H9 (cell line): ENCODE measurements around the gene TGFBR3L. TPM values are rescaled to one million over a fixed set of nuclear protein-coding genes. Genes with fewer than 3 reads are reported as not detected.

Experiments used
- DNase-seq: peaks from one replicate; pipeline ENCODE4 v3.0.0-alpha.2; 2017
- H2AFZ ChIP-seq: one replicate; pipeline ENCODE4 v1.6.1; 2013; ENCODE audit warnings: mild to moderate bottlenecking, low read length, control low read depth, moderate library complexity
- H2AK5ac ChIP-seq: 2 replicates; pipeline ENCODE4 v1.6.1; 2013; ENCODE audit warnings: low read length, control low read depth, mixed read lengths; ENCODE audit not compliant: insufficient read length
- H2BK120ac ChIP-seq: one replicate; pipeline ENCODE4 v1.6.1; 2013; ENCODE audit warnings: low read depth, mild to moderate bottlenecking, low read length, control low read depth, inconsistent platforms; ENCODE audit not compliant: poor library complexity, severe bottlenecking
- H2BK12ac ChIP-seq: 2 replicates; pipeline ENCODE4 v1.6.1; 2013; ENCODE audit warnings: low read length, control low read depth, mixed read lengths, low read depth; ENCODE audit not compliant: insufficient read length
- H2BK15ac ChIP-seq: 2 replicates; pipeline ENCODE4 v1.6.1; 2013; ENCODE audit warnings: low read depth, low read length, control low read depth
- H2BK20ac ChIP-seq: one replicate; pipeline ENCODE4 v1.6.1; 2013; ENCODE audit warnings: low read depth, mild to moderate bottlenecking, low read length, control low read depth, inconsistent platforms; ENCODE audit not compliant: poor library complexity, severe bottlenecking
- H2BK5ac ChIP-seq: 2 replicates; pipeline ENCODE4 v1.6.1; 2013; ENCODE audit warnings: low read length, control low read depth, mixed read lengths; ENCODE audit not compliant: insufficient read length
- H3K14ac ChIP-seq: 2 replicates; pipeline ENCODE4 v1.6.1; 2013; ENCODE audit warnings: low read length, control low read depth; ENCODE audit not compliant: insufficient read depth
- H3K18ac ChIP-seq: 2 replicates; pipeline ENCODE4 v1.6.1; 2013; ENCODE audit warnings: low read depth, mild to moderate bottlenecking, mixed read lengths, low read length, control low read depth; ENCODE audit not compliant: insufficient read length
- H3K23ac ChIP-seq: 2 replicates; pipeline ENCODE4 v1.6.1; 2013; ENCODE audit warnings: low read length, control low read depth, mixed read lengths, low read depth; ENCODE audit not compliant: insufficient read length
- H3K23me2 ChIP-seq: 2 replicates; pipeline ENCODE4 v1.6.1; 2013; ENCODE audit warnings: low read depth, mild to moderate bottlenecking, mixed read lengths, low read length, control low read depth; ENCODE audit not compliant: insufficient read length, poor library complexity, severe bottlenecking
- H3K27ac ChIP-seq: 2 replicates; pipeline ENCODE4 v1.5.1; 2013; ENCODE audit warnings: low read length, control low read depth, mixed read lengths, low read depth; ENCODE audit not compliant: insufficient read length
- H3K27me3 ChIP-seq: 2 replicates; pipeline ENCODE4 v1.6.1; 2013; ENCODE audit warnings: low read length, control low read depth, inconsistent platforms; ENCODE audit not compliant: insufficient read depth
- H3K4ac ChIP-seq: 2 replicates; pipeline ENCODE4 v1.6.1; 2013; ENCODE audit warnings: low read depth, mild to moderate bottlenecking, control low read depth, inconsistent platforms, low read length, moderate library complexity
- H3K4me1 ChIP-seq: 2 replicates; pipeline ENCODE4 v1.6.1; 2013; ENCODE audit warnings: low read length, control low read depth, inconsistent platforms; ENCODE audit not compliant: insufficient read depth
- H3K4me2 ChIP-seq: 2 replicates; pipeline ENCODE4 v1.6.1; 2013; ENCODE audit warnings: low read length, control low read depth, mixed read lengths; ENCODE audit not compliant: insufficient read length, insufficient read depth
- H3K56ac ChIP-seq: 2 replicates; pipeline ENCODE4 v1.6.1; 2013; ENCODE audit warnings: low read depth, mild to moderate bottlenecking, mixed read lengths, low read length, control low read depth; ENCODE audit not compliant: insufficient read length
- H3K79me1 ChIP-seq: 2 replicates; pipeline ENCODE4 v1.6.1; 2013; ENCODE audit warnings: low read depth, mild to moderate bottlenecking, moderate library complexity, low read length, control low read depth, inconsistent platforms; ENCODE audit not compliant: insufficient read depth, poor library complexity, severe bottlenecking
- H3K79me2 ChIP-seq: 2 replicates; pipeline ENCODE4 v1.6.1; 2013; ENCODE audit warnings: low read length, control low read depth, inconsistent platforms; ENCODE audit not compliant: insufficient read depth
- H3K9ac ChIP-seq: 2 replicates; pipeline ENCODE4 v1.6.1; 2013; ENCODE audit warnings: low read length, control low read depth, mixed read lengths; ENCODE audit not compliant: insufficient read length; ENCODE audit errors: extremely low read depth
- H3K9me3 ChIP-seq: one replicate; pipeline ENCODE4 v1.6.1; 2013; ENCODE audit warnings: low read depth, low read length, inconsistent platforms; ENCODE audit not compliant: control insufficient read depth
- H3T11ph ChIP-seq: one replicate; pipeline ENCODE4 v1.6.1; 2013; ENCODE audit warnings: mild to moderate bottlenecking, low read length, control low read depth, inconsistent platforms
- H4K20me1 ChIP-seq: one replicate; pipeline ENCODE4 v1.6.1; 2013; ENCODE audit not compliant: control insufficient read depth, insufficient read length, insufficient read depth
- H4K5ac ChIP-seq: 2 replicates; pipeline ENCODE4 v1.6.1; 2013; ENCODE audit warnings: low read depth, mild to moderate bottlenecking, mixed read lengths, low read length, control low read depth; ENCODE audit not compliant: insufficient read length
- H4K8ac ChIP-seq: replicated peaks from 2 replicates; pipeline ENCODE4 v1.6.1; 2013; ENCODE audit warnings: low read length, control low read depth, mixed read lengths, low read depth; ENCODE audit not compliant: insufficient read length
- H4K91ac ChIP-seq: 2 replicates; pipeline ENCODE4 v1.6.1; 2013; ENCODE audit warnings: low read depth, mild to moderate bottlenecking, moderate library complexity, mixed read lengths, low read length, control low read depth; ENCODE audit not compliant: insufficient read length
- H3K27ac Mint-ChIP-seq, 3 experiments: 2 replicates in 2 of 3; 3 replicates in 1 of 3; pipeline ENCODE4 v1.8.0; 2020 to 2021; ENCODE audit warnings: mixed read lengths in 3 of 3, mild to moderate bottlenecking in 1 of 3, moderate library complexity in 1 of 3
- H3K27me3 Mint-ChIP-seq: 2 replicates; pipeline ENCODE4 v1.8.0; 2021; ENCODE audit warnings: low read depth, mild to moderate bottlenecking, moderate library complexity, mixed read lengths
- H3K36me3 Mint-ChIP-seq, 3 experiments: 2 replicates in 2 of 3; 3 replicates in 1 of 3; pipeline ENCODE4 v1.8.0; 2020 to 2021; ENCODE audit warnings: low read depth in 3 of 3, mixed read lengths in 3 of 3; ENCODE audit not compliant: insufficient read depth in 1 of 3
- H3K4me1 Mint-ChIP-seq, 2 experiments: 2 replicates each; pipeline ENCODE4 v1.8.0; 2020; ENCODE audit warnings: mixed read lengths in 2 of 2
- H3K4me3 Mint-ChIP-seq, 2 experiments: 2 replicates in 1 of 2; 3 replicates in 1 of 2; pipeline ENCODE4 v1.8.0; 2020 to 2021; ENCODE audit warnings: mild to moderate bottlenecking in 2 of 2, mixed read lengths in 2 of 2, moderate library complexity in 1 of 2
- H3K9me3 Mint-ChIP-seq, 2 experiments: 2 replicates in 1 of 2; 3 replicates in 1 of 2; pipeline ENCODE4 v1.8.0; 2020; ENCODE audit warnings: mild to moderate bottlenecking in 2 of 2, mixed read lengths in 2 of 2, moderate library complexity in 1 of 2
- CTCF ChIP-seq: fragments of 200-600 bp; sonication (generic); conservative IDR thresholded peaks from 3 replicates; pipeline ENCODE4 v1.8.0; 2021; ENCODE audit warnings: antibody characterized with exemption, mild to moderate bottlenecking
- WGBS: extraction: QIAGEN DNeasy Blood & Tissue Kit; methylation state at CpG from one replicate; pipeline ENCODE4 v1.1.7; 2013; ENCODE audit warnings: missing lambda C conversion rate, low lambda C conversion rate, mixed read lengths; ENCODE audit not compliant: insufficient read length; ENCODE audit errors: extremely low coverage; 5-methylcytosine and 5-hydroxymethylcytosine counted together
- total RNA-seq: library from RNA; stranded (reverse); gene quantifications from 2 replicates; pipeline ENCODE4 v1.2.1, GENCODE V29; 2021

TGFBR3L gene
- total RNA-seq, 1 experiment from 2014 or later: 5.5 TPM

- peak overlapping the region in 1 of 3 experiments; percentile 91; a peak in 1 of 7 replicates for H3K27ac Mint-ChIP-seq
Measured at GRCh38 chr19:7953060-7953459, 38.4 kb downstream of the TGFBR3L start.

More at GRCh38 chr19:7953060-7953459, 38.4 kb downstream of the TGFBR3L start:
- H3K79me2 ChIP-seq: no peaks in the 10 kb centered on the region
- WGBS: no CpG with 5 or more reads among the region's 3 CpGs
- no peaks in the 10 kb centered on the region; the same call in 1 of the 2 replicates for H3K4me1 ChIP-seq
- H4K5ac ChIP-seq: no peak overlapping the region
- H3K27me3 ChIP-seq: no peaks in the 10 kb centered on the region
- H3K4me2 ChIP-seq: no peak overlapping the region
- no peak overlapping the region for H4K8ac ChIP-seq
- peaks cover under 1 to 8% (median 4%) of the 10 kb centered on the region in 3 experiments; a peak in 5 of 7 replicates for H3K36me3 Mint-ChIP-seq
- no peak overlapping the region for H2BK20ac ChIP-seq
- H4K91ac ChIP-seq: no peak overlapping the region
- no peaks in the 10 kb centered on the region; a peak in 2 of 5 replicates for H3K9me3 Mint-ChIP-seq
- H3K4me3 Mint-ChIP-seq: no peak overlapping the region
- no peaks in the 10 kb centered on the region for H3K9me3 ChIP-seq
- H3K14ac ChIP-seq: no peak overlapping the region
- no peak for DNase-seq
- no peak overlapping the region for H3K4ac ChIP-seq
- H3K79me1 ChIP-seq: no peaks in the 10 kb centered on the region
- no peak overlapping the region for H2AK5ac ChIP-seq
- no peak overlapping the region for H2BK12ac ChIP-seq
- H3K56ac ChIP-seq: no peak overlapping the region
- no peak overlapping the region for H3K27ac ChIP-seq
- H3K23ac ChIP-seq: no peak overlapping the region
- no peak for TF ChIP-seq CTCF
- H3K23me2 ChIP-seq: no peaks in the 10 kb centered on the region
- H3K9ac ChIP-seq: no peak overlapping the region
- no peak overlapping the region for H3K18ac ChIP-seq
- H3K4me1 Mint-ChIP-seq: peaks cover 11 to 13% of the 10 kb centered on the region in 2 experiments; a peak in 3 of 4 replicates
- H3T11ph ChIP-seq: no peak overlapping the region
- no peak overlapping the region for H2BK5ac ChIP-seq
- no peaks in the 10 kb centered on the region for H4K20me1 ChIP-seq
- no peak overlapping the region for H2BK15ac ChIP-seq
- no peak overlapping the region for H2BK120ac ChIP-seq
- H3K27me3 Mint-ChIP-seq: no peaks in the 10 kb centered on the region
- no peak overlapping the region for H2AFZ ChIP-seq
